GM21526 (cell line): ENCODE results near the gene NADSYN1.

Experiments
- ATAC-seq: cut with Tn5 transposase; IDR thresholded peaks from one replicate; pipeline ENCODE4 v1.9.1; 2021; ENCODE audit warnings: moderate library complexity; ENCODE audit not compliant: unreplicated experiment, low FRiP score

Gene NADSYN1

GRCh38 chr11:71488681-71489270 lies 35.8 kb downstream of the NADSYN1 start:
- ATAC-seq, result no peak

- no peak for ATAC-seq
Observed at GRCh38 chr11:71489311-71490043, 36.5 kb downstream of the NADSYN1 start.

- no peak for ATAC-seq
Observed at GRCh38 chr11:71490044-71490730, 37.2 kb downstream of the NADSYN1 start.

GRCh38 chr11:71490731-71491390 lies 37.9 kb downstream of the NADSYN1 start:
- no peak for ATAC-seq

- no peak for ATAC-seq
Observed at GRCh38 chr11:71491531-71491930, 38.5 kb downstream of the NADSYN1 start.

- no peak for ATAC-seq
Observed at GRCh38 chr11:71491940-71492339, 38.9 kb downstream of the NADSYN1 start.

- no peak for ATAC-seq
Observed at GRCh38 chr11:71495286-71496230, 42.6 kb downstream of the NADSYN1 start.

- no peak for ATAC-seq
Observed at GRCh38 chr11:71496421-71496820, 43.4 kb downstream of the NADSYN1 start.

GRCh38 chr11:71498091-71498490 lies 45.1 kb downstream of the NADSYN1 start:
- no peak for ATAC-seq

GRCh38 chr11:71499125-71499524 lies 46.1 kb downstream of the NADSYN1 start:
- no peak for ATAC-seq

GRCh38 chr11:71499546-71499945 lies 46.5 kb downstream of the NADSYN1 start:
- no peak for ATAC-seq

- no peak for ATAC-seq
Observed at GRCh38 chr11:71500601-71501021, 47.6 kb downstream of the NADSYN1 start.

GRCh38 chr11:71501071-71501985 lies 48.3 kb downstream of the NADSYN1 start:
- no peak for ATAC-seq

GRCh38 chr11:71502026-71502425 lies 49.0 kb downstream of the NADSYN1 start:
- ATAC-seq, result no peak

- no peak for ATAC-seq
Observed at GRCh38 chr11:71502871-71503435, 50.0 kb downstream of the NADSYN1 start.

GRCh38 chr11:71504531-71504930 lies 51.5 kb downstream of the NADSYN1 start:
- no peak for ATAC-seq

GRCh38 chr11:71505001-71505400 lies 52.0 kb downstream of the NADSYN1 start:
- ATAC-seq, result no peak

GRCh38 chr11:71505781-71506180 lies 52.8 kb downstream of the NADSYN1 start:
- no peak for ATAC-seq

- no peak for ATAC-seq
Observed at GRCh38 chr11:71507102-71507501, 54.1 kb downstream of the NADSYN1 start.
